Erythroblast (primary cell): ENCODE results near the gene ATF3.

Source experiments
- DNase-seq, 2 experiments: peaks; one replicate each; lab custom pipeline; 2025; lab: John Stamatoyannopoulos, UW
- GATA1 ChIP-seq: IDR thresholded peaks from 2 replicates; pipeline ENCODE4 v1.6.1; 2011; ENCODE audit warnings: low read depth, mild to moderate bottlenecking, control low read depth, low read length, moderate library complexity
- POLR2A ChIP-seq: IDR thresholded peaks from 2 replicates; pipeline ENCODE4 v1.6.1; 2011; ENCODE audit warnings: mild to moderate bottlenecking, low read length

ATF3 gene

DNA sequence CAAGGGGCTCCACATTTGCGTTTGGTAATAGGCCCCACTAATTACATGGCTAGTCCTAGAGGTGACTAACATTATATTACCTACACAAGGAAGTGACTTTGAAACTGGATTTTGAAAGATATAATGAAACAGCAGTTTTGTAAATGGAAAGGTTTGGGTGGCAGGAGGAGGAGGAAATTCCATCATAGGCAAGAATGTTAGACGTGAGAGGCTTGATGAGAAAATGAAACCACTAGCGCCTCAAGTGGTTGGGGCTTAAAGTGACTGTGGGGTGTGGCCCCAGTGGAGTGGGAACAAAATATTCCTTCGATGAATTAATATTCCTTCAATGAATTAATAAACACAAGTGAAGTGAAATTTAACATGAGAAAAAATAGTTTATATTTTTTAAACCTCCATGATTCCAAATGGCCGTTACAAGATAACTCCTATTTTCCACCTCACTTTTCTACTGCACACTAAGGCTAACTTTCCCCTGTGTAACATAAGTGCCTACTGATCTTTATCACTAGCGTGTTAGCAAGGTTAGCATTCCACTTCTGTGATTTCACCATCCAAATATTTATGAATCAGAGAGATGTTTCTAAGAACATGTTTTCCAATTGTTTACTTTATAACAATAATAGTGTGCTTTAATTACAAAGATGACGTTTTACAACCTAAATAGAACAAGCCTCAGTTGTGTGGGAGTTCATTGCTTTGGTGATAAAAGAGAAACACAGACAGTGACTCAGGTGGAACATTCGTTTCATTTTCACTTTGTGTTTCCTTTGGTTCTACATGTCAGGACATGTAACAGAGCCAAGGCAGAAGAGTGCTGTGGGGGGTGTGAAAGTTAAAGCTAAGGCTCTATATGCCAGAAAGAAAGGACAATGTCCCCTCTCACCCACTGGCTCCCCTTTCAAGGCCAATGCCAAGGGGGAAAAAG lies 12.5 kb upstream of the ATF3 start:
- peak; percentile 50 to 81 for DNase-seq
- TF ChIP-seq POLR2A (no peak), GATA1 (no peak)

DNA sequence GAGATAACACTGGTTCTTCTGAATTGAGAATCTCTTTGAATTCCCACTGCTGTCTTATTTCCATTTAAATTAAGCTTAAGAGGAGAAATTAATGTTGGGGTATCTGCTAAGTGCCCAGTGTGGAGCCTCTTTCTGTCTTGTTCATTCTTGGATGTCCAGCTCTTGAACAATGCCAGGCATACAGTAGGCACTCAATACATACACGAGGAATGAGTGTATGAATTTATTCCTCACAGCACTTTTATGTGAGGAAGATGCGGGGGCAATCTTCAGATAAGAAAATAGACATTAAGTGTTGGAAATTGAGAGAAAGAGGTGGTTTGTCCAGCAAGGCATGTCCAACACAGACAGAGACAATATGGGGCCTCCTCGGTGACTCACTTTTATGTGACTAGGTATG lies 11.8 kb upstream of the ATF3 start:
- TF ChIP-seq GATA1 (no peak), POLR2A (no peak)
- DNase-seq = peak in 1 of 2 experiments; percentile 54

DNA sequence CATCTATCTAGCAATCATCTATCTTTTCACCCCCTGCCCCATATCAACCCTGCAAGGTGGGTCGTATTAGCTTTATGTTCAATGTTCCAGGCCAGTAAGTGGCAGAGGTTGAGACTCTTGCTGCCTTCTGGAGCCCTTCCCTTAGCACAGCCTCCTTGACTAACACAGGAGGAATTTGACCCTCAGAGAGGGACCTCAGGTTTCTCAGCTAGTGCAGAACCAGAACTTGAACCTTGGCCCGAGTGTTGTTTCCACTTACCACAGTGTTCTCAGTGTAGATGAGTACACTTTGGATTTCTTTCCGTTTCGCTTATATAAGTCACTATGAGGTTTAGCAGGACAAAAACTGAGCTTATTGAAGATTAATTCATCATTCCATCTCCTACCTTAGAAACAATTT lies 11.1 kb upstream of the ATF3 start:
- TF ChIP-seq GATA1 = no peak
- no peak for TF ChIP-seq POLR2A
- peak in 1 of 2 experiments; percentile 27 for DNase-seq

DNA sequence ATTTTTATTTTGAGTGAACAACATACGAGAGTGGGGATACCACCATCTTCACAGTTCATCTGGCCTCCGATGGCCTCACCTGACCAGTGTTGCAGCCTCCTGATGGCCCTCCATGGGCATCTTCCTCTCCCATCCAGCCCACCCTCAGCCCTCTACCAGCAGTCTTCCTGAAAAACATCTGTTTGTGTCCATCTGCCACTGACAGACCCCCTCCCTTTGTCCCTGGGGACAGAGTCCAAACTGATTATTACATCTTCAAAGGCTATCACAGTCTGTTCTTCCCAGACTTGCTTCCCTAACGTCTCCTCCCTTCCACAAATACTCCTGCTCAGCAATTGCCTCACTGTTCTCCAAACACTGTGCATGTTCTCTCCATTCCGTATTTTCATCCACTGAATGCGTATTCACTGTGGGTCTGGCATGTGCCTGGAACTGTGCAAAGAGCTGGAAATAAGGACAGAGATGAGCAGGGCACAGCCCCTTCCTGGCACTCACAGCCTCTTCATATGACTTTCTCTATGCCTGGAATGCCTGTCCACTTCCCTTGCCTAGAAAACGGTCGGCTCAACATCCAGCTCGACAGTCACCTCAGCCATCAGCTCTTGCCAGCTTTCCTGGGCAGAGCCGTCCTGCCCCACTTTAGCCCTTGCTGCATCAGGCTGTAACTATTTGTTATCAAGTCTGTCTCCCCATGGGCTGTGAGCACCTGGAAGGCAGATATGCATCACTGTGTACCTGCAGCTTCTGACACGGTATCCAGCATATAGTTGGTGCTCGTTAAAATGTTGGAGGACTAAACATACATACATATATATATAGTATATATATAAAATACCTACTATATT lies 8.3 kb upstream of the ATF3 start:
- no peak for TF ChIP-seq GATA1
- no peak for TF ChIP-seq POLR2A
- DNase-seq = no peak

DNA sequence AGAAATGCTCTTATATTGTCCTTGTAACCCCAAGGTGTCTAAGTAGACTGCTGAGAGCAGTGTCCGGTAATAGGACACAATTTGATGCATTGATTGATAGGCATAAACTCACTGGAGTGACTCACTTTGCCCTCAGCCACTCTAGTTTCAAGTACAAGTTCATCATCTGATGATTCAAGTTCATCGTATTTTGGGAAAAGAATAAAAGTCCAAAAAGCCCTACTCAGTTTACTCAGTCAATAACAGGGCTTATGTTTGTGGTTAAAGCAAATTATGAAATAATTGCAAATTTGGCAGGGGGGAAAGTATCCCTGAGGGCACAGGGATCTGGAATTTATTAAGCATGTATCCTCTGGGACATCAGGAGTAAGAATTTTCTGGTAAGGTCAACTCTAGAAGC lies 7.6 kb upstream of the ATF3 start:
- no peak for DNase-seq
- TF ChIP-seq POLR2A (no peak), GATA1 (no peak)

DNA sequence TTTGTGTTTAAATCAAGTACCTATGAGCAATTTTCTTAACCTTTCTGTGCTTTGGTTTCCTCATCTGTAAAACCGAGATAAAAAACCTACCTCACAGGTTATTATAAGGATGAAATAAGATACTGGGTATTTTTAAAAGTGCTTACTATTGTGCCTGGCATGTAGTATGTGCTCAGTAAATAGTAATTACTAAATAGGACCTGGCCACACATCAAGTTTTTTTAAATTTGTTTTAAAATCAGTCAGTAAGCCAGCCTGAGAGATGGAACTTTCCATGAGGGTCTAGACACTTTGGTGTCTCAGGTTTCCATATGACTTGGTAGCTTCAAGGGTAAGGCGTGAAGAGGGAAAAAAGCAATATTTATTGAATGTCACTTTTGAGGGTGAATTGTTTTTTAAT lies 7.0 kb upstream of the ATF3 start:
- DNase-seq = no peak
- TF ChIP-seq GATA1 (no peak), POLR2A (no peak)

DNA sequence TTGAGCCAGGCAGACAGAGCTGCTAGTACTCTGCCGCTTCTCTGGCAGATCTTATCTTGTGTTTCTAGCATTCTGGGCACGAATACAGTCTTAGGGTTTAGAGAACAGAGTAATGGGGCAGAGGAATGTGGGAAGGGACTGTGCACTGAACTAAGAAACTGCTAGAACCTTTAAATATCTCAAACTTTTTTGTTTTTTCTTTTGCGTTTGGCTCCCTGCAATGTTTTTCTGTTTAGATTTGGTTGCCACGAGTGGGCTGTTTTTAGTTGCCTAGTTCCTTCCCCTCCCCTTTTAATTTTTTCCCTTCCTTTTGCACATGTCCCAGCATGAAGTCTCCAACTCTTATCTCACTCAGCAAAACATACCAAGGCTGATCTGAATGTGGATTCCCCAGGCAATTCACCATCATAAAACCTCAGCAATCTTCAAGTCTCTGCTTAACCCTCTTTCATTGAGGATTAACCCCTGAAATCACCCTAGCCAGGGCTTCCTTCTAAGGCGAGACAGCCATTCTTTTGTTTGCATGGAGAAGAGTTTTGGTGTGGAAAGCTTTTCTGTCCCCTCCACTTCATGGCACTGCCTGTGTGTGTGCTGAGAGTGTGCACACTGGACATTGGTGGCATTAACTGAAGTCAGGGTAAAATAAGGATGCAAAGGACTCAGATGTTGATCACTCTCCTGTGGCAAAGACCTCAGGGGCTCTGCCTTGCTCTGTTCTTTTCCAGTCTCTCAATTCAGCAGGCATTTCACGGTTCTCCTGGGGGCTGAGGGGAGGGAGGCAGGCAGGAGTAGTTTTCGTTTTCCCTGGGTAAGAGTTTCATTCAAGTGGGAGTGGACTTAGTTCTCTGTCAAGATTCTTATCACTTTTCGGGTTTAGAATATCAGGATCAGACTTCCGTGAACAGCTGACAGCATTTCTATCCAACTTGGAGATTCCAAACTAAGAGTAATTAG lies 2.8 kb upstream of the ATF3 start:
- peak in 1 of 2 experiments; percentile 46 for DNase-seq

DNA sequence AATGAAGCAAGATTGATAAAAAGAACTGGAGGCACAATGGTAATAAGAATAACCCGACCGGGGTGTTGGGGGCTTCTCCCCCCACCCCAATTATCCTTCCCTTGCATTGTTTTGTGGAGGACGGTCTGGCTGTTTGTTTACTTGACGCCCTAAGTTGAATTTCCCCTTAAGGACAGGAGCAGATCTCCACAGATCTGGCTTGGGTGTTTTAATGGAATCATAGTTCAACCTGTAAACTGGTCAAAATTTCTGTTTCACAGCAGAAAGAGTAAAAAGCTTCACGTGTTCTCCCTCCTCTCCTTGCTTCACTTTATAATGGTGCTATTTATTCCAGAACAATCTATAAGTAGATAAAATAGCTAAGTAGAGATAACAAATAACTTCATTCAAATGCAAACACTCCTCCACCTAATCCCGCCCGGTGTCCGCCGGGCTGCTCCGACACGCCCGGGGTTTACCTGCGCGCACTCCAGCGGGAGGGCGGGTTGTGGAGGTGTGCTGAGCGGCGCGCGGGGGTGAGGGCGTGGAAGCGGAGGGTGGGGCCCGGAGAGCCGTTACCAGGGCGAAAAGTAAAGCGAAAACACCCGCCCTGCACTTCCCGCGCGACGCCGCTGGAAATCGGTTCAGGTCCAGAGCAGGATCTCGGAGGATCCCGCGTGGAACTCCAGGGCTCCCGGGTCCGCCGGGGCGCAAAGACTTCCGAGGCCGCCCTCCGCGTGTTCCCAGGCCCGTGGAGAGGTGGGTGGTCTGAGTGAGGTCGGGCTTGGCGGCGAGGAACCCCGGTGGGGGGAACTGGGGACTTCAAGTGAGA lies 2.0 kb upstream of the ATF3 start:
- peak; percentile 44 to 78 for DNase-seq
- TF ChIP-seq GATA1 = no peak
- TF ChIP-seq POLR2A = no peak

More for the DNA sequence above, 2.8 kb upstream of the ATF3 start:
- no peak for TF ChIP-seq POLR2A

DNA sequence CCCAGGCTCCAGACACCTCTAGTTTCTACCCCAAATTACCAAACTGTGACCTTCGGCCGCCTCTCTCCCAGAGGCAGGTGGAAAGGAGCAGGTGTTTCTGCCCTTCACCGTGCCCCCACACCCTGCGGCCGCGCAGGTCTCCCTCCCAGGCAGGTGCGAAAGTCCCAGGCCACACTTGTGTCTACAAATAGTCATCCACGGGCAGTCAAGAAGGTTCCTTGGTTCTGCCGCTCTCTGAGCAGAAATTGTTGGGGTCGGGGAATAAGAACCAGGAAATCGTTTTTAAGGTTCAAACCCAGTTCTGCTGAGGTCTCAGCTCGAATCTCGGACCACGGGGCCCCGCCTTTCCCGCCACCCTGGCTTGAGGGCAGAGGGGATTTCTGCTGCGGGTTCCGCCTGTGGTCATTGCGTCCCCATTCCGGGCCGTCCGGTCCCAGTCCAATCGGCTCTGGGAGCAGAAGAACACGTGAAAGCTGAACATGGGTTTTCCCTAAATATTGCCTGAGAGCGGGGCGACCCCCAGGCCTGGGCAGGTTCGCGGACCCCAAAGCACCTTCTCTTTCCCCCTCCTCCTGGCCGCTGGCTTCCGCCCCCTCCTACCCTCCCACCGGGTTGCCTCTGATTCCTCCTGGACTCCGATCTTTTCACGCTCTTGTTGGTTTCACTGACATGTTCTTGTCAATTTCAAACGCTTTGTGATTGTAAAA lies 1.2 kb upstream of the ATF3 start:
- TF ChIP-seq POLR2A = no peak
- no peak for TF ChIP-seq GATA1
- peak; percentile 32 to 66 for DNase-seq

DNA sequence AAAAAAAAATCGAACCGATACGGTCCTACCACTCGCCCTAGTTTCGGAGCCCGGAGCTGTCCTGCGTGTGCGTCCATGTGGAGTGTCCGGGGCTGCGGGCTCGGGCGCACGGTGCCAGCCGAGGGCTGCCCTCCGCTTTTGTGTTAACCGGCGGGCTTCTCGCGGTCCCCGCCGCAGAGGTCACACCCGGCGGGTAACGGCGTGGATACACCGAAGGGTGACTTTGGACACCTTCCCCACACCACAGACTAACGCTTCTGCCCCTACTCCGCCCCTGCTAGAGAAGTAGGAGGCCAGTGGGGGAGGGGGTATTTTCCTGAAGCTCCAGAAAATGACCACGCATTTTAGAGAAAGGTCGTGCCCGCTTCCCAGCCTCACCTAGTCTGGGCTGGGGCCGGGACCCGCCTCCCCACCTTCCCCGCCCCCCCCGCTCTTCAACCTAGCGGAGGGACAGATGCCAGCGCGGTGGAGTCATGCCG lies 609 bp upstream of the ATF3 start:
- DNase-seq = no peak

DNA sequence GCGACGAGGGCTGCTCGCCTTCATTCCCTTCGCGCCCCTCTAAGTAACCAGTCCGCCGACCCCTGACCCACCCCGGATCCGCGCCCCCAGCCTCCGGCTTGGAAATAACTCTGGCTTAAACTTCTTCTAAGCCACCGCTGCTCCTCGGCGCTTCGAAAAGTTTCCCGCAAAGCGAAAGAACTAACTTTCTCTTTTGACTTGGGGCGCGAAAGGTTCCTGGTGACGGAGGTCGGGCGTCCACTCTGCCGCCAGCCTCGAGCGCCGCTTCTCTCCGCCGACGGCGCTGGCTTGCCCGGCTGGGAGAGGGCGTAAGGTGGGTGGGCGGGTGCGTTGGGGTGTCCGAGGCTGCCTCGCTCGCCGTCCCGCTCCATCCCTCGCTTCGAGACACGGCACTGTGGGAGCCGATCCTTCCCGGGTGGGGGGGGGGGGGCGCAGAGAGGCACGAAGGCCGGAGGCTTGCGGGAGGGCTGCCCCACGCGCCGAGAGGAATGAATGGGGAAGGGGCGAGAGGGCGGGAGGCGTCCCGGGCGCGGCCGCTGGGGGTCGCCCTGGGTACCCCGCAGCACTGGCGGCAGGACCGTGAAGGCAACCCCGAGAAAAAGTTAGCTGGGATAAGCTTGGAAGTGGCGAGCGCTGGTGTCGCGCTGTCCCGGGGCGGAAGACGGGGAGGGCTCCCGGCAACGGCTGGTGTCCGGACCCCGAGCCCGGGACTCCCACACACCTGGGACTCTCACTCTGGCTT lies 569 bp downstream of the ATF3 start:
- DNase-seq = peak; percentile 78 to 89
- TF ChIP-seq POLR2A = peak; percentile 63
- TF ChIP-seq GATA1 = no peak

More for the DNA sequence above, 609 bp upstream of the ATF3 start:
- TF ChIP-seq GATA1 (no peak), POLR2A (no peak)
